RWPE2 (cell line): ENCODE measurements around the gene USP3.

Experiments
- ATAC-seq: fragments of 200-7000 bp; cut with Tn5 transposase; 3 replicates; pipeline ENCODE4 v1.9.1; 2021; ENCODE audit warnings: low read depth
- DNase-seq: peaks from one replicate; pipeline ENCODE4 v3.0.0-alpha.2; 2020; ENCODE audit warnings: low spot score
- H3K27ac ChIP-seq: fragments of 450-650 bp; 2 replicates; pipeline ENCODE4 v1.5.1; 2017; ENCODE audit warnings: mild to moderate bottlenecking; ENCODE audit not compliant: poor library complexity, severe bottlenecking
- H3K27me3 ChIP-seq: fragments of 250-450 bp; sonication (Bioruptor Pico); 2 replicates; pipeline ENCODE4 v1.5.1; 2021; ENCODE audit warnings: mild to moderate bottlenecking, moderate library complexity; ENCODE audit not compliant: insufficient read depth, poor library complexity, severe bottlenecking
- H3K36me3 ChIP-seq: fragments of 250-450 bp; sonication (Bioruptor Pico); 2 replicates; pipeline ENCODE4 v1.5.1; 2020; ENCODE audit warnings: low read depth, mild to moderate bottlenecking, moderate library complexity
- H3K4me1 ChIP-seq: fragments of 250-450 bp; sonication (Bioruptor Pico); 2 replicates; pipeline ENCODE4 v1.5.1; 2021; ENCODE audit warnings: mild to moderate bottlenecking, moderate library complexity; ENCODE audit not compliant: insufficient read depth, poor library complexity, severe bottlenecking
- H3K4me3 ChIP-seq: fragments of 250-450 bp; sonication (Bioruptor Pico); 2 replicates; pipeline ENCODE4 v1.5.1; 2021; ENCODE audit warnings: mild to moderate bottlenecking, moderate library complexity; ENCODE audit not compliant: severe bottlenecking
- H3K9me3 ChIP-seq: fragments of 250-450 bp; sonication (Bioruptor Pico); 2 replicates; pipeline ENCODE4 v1.5.1; 2021; ENCODE audit warnings: mild to moderate bottlenecking, moderate library complexity; ENCODE audit not compliant: severe bottlenecking
- TF ChIP-seq, protein P1 (sequence below): fragments of 450-650 bp; IDR thresholded peaks from one replicate; pipeline ENCODE4 v1.5.1; 2017; ENCODE audit warnings: mild to moderate bottlenecking, moderate library complexity; ENCODE audit not compliant: poor library complexity, severe bottlenecking

The USP3 gene

GRCh38 chr15:63602595-63602994, 98.2 kb downstream of the USP3 start:
- no peak for ATAC-seq
- DNase-seq, result no peak
- TF ChIP-seq, protein P1, sequence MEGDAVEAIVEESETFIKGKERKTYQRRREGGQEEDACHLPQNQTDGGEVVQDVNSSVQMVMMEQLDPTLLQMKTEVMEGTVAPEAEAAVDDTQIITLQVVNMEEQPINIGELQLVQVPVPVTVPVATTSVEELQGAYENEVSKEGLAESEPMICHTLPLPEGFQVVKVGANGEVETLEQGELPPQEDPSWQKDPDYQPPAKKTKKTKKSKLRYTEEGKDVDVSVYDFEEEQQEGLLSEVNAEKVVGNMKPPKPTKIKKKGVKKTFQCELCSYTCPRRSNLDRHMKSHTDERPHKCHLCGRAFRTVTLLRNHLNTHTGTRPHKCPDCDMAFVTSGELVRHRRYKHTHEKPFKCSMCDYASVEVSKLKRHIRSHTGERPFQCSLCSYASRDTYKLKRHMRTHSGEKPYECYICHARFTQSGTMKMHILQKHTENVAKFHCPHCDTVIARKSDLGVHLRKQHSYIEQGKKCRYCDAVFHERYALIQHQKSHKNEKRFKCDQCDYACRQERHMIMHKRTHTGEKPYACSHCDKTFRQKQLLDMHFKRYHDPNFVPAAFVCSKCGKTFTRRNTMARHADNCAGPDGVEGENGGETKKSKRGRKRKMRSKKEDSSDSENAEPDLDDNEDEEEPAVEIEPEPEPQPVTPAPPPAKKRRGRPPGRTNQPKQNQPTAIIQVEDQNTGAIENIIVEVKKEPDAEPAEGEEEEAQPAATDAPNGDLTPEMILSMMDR, result no peak
- H3K36me3 ChIP-seq, result no peaks in the 10 kb centered on the region; the same call in 1 of the 2 replicates
- no peak overlapping the region for H3K27ac ChIP-seq
- H3K4me3 ChIP-seq, result no peak overlapping the region
- no peaks in the 10 kb centered on the region for H3K9me3 ChIP-seq
- H3K27me3 ChIP-seq, result no peaks in the 10 kb centered on the region
- no peaks in the 10 kb centered on the region for H3K4me1 ChIP-seq

DNA sequence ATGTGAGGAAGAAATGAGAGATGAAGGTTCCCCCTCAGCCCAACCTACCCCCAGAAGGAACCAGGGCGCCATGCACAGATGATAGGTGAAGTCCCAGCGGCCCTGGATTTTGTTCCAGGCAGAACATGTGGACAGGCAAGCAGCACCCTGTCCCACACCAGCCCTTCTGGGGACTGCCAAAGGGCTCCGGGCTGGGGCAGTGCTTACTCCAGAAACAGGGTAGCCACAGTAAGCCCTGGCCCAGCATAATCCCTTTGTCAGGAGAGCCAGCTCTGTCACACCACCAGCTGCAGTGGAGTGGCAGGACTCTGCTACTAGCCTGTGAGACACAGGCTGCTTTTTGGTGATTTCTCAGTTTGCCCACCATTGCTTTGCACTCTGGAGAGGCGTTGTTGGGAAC, 99.1 kb downstream of the USP3 start:
- Histone ChIP-seq H3K27ac (no peak overlapping the region), H3K9me3 (no peaks in the 10 kb centered on the region), H3K4me1 (no peaks in the 10 kb centered on the region), H3K36me3 (peaks cover 6% of the 10 kb centered on the region), H3K27me3 (no peaks in the 10 kb centered on the region), H3K4me3 (no peak overlapping the region)
- ATAC-seq, result no peak
- no peak for DNase-seq
- TF ChIP-seq, protein P1, result no peak

DNA sequence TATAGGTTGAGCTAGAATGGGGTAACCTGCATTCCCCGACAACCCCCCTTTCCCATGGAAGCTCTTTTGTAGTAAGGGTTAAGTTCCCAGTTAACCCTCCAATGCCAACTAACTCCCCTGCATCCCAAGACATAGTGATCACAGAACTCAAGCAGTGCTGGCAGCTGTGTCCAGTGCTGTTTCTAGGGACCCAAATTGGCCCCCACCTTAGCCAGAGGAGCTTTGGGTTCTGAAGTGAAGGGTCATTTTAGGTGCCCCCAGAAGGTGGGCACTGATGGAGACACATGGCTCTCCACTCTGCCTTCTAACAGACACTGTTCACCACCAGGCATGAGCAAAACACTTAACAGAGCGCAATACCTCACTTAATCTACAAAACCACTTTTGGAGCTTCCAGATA, 99.9 kb downstream of the USP3 start:
- no peaks in the 10 kb centered on the region for H3K9me3 ChIP-seq
- ATAC-seq, result no peak
- TF ChIP-seq, protein P1, result no peak
- H3K27me3 ChIP-seq, result no peaks in the 10 kb centered on the region
- peaks cover 14% of the 10 kb centered on the region for H3K36me3 ChIP-seq
- DNase-seq, result no peak
- H3K4me3 ChIP-seq, result no peak overlapping the region
- no peaks in the 10 kb centered on the region for H3K4me1 ChIP-seq
- H3K27ac ChIP-seq, result no peak overlapping the region

- no peak overlapping the region for H3K27ac ChIP-seq
- no peaks in the 10 kb centered on the region for H3K9me3 ChIP-seq
- no peaks in the 10 kb centered on the region for H3K27me3 ChIP-seq
- ATAC-seq (no peak), DNase-seq (no peak)
- TF ChIP-seq, protein P1, result no peak
- H3K4me3 ChIP-seq, result no peak overlapping the region
- H3K36me3 ChIP-seq, result peaks cover 19% of the 10 kb centered on the region
- H3K4me1 ChIP-seq, result no peaks in the 10 kb centered on the region
Measured at GRCh38 chr15:63605036-63605435, 100.6 kb downstream of the USP3 start.

DNA sequence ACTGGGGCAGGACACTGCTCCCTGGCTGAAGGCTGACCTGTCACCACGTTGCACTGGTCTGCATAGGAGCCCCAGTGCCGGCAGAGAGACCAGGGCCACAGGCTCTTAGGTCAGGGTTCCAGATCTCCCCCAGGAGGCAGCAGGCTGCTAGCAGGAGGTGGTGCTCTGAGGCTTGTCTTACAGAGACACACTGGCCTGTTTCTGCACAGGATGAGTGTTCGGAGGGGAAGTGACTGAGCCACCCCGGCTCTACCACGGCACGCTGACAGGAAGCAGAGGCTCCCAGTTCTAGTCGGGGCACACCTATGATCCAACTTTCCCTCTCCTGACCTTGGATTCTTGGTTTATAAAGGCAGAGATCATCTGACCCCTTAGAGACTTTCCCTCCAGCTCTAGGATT, 101.4 kb downstream of the USP3 start:
- Histone ChIP-seq H3K27me3 (no peaks in the 10 kb centered on the region), H3K27ac (no peak overlapping the region), H3K36me3 (peaks cover 22% of the 10 kb centered on the region), H3K9me3 (no peaks in the 10 kb centered on the region), H3K4me1 (no peaks in the 10 kb centered on the region), H3K4me3 (no peak overlapping the region)
- TF ChIP-seq, protein P1, result no peak
- DNase-seq, result no peak
- ATAC-seq, result no peak
